ENCODE measurements around the gene SLC5A7.

Gene SLC5A7

DNA sequence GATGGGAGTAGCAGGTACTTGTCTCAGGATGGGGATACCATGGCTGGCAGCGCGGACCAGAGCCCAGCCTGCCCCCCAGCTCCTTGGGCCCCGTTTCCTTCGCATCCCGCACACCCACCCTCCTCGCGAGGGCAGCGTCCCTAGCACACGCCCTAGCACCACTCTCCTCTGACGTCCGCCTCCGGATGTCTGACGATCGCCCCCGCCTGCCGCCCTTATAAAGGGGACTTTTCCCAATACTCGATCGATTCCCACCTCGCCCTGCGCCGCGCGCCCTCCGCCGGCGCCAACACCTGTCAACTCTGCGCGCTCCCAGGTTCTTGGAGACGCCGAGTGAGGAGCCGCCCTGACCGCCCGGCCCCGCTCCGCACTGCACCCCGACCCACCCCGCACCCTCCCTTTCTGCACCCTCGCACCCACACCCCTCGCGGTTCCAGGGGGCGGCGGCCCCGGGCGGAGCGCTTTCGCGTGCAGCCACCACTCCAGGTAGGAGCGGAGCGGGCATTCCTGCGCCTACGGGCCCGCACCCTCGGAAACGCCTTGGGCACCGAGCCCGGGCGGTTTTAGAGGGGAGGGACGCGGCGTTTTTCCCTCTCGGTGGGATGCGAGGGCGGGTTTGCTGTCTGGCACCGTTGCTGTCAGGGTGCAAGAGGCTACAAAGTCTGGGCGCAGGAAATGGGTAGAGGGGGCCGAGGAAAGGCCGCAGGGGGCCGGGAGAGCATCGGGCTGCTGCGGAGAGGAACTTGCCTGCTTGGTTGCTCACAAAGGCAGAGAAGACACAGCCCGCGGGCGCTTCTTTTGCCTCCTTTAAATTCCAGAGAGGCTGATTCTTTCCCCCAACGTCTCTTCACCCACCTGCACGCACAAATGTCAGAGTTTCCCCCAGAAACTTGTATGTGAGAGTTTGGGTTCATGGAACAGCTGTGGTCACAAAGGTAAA, at the start of gene SLC5A7:
Gene SLC5A7 (plus strand): TSS at position 247 of the 940 bp plus-strand sequence. CDS start 1,632 bp downstream, outside the sequence.
- DNase-seq (ENCODE audit: low read depth in 1 of 2, low spot score in 1 of 2): no peak

DNA sequence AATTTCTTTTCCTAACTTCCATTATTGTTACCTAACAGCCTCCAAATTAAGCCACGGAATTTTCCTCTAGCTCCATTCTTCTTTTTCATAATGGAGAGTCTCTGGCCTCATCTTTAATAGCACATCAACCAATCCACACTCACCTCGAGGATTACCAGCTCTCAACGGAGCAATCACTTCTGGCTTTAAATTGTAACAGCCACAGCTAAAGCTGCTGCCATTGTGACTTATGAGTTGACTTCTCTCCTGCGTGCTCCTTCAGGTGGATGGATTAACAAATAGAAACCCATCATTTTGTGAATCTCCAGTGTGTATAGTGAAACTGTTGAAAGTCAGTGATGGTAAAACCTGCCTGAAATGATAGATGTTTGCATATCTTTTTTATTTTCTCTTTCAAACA, 24.9 kb upstream of the SLC5A7 start:
- no peak for DNase-seq (ENCODE audit: low read depth in 1 of 2, low spot score in 1 of 2)

DNA sequence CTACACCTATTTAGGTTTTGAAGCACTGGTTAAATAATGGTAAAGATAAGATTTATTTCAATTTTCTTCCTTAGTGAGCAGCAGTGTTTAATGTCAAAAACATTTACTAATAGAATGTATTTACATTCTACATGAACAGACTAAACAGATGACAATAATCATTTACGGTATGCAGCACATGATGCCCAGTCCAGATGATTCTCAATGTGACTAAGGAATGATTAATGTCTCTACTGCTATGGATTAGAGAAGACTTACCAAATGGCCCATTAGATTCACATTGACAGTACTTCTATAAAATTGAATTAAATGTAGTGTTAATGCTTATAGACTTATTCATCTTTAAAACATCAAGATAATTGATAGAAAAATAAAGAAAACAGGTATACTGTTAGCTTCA, 22.1 kb upstream of the SLC5A7 start:
- DNase-seq (ENCODE audit: low read depth in 1 of 2, low spot score in 1 of 2): no peak

DNA sequence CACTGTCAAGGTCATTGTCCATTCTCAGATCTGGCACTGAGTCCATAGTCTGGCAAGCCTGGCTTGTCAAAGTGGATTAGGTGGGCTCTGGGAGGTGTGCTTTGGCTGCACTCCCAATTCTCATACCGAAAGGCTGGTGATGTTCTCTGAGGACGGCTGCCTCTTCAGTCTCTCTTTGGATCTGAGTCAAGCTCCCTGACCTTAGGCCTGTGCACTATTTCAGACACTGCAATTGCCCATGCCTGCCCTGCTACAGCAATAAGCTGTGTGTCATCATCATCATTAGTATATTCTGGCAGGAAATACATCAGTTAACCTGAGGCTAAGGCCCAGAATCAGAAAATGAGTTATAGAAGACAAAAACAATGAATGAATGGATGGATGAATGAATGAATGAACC, 1.6 kb upstream of the SLC5A7 start:
- DNase-seq (ENCODE audit: low read depth in 1 of 2, low spot score in 1 of 2): no peak

DNA sequence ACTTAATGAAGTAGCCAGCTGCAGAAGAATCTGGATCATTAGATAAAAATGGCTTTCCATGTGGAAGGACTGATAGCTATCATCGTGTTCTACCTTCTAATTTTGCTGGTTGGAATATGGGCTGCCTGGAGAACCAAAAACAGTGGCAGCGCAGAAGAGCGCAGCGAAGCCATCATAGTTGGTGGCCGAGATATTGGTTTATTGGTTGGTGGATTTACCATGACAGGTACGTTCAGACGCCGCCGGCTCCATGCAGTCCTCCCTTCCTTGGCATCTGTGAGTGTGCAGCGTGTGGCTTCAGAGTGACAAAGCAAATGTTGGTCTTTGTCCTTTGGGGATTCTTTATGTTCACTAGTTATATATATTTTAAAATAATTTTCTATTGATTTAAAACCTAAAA, 1.8 kb downstream of the SLC5A7 start:
- DNase-seq (ENCODE audit: low read depth in 1 of 2, low spot score in 1 of 2): no peak

DNA sequence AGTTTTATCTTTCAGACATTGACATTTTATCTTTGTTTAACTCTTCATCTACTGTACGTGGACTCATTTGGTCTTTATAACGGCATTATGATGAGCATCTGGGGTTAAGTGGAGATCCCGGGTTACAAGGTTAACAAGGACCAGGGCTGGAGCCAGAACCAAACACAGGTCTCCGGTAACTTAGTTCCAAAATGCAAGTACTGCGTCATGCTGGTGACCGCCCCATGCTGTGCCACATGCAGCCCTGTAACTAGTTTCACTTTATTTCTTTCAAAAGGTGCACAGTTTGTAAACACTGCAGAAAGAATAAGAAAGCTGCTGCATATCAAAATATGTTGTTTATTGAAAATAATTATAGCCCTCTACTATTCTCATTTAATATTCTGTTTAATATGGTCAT, 3.1 kb downstream of the SLC5A7 start:
- DNase-seq (ENCODE audit: low read depth in 1 of 2, low spot score in 1 of 2): no peak

DNA sequence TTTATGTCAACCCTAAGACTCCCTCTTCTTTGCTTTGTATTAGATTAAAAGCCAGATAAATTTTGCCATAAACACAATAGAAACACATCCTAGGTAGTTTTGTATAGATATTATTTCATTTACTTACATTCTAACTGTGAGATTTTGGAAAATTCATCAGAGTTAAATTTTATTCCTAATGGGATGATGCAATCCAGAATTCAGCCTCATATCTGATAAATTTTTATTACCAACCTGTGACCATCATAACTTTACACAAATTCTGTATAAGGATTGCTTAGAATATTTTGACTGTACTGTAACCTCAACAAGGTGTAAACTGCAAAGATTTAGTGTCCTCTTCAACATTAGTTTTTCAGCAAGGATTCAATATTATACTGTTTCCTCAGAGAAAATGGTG, 4.4 kb downstream of the SLC5A7 start:
- DNase-seq (ENCODE audit: low read depth in 1 of 2, low spot score in 1 of 2): no peak

DNA sequence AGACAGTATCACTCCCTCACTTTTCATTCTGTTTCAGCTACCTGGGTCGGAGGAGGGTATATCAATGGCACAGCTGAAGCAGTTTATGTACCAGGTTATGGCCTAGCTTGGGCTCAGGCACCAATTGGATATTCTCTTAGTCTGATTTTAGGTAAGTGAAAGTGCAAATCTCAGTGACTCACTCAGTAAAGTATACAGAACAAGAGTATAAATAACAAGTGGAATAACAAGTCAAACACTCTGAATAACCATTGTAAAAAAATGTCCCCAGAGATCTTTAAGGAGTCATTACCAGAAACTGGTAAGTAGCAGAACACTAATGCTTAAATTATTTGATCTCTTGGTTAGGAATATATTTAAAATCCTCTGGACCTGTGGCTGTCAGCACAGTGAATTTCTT, 5.7 kb downstream of the SLC5A7 start:
- DNase-seq (ENCODE audit: low read depth in 1 of 2, low spot score in 1 of 2): no peak

DNA sequence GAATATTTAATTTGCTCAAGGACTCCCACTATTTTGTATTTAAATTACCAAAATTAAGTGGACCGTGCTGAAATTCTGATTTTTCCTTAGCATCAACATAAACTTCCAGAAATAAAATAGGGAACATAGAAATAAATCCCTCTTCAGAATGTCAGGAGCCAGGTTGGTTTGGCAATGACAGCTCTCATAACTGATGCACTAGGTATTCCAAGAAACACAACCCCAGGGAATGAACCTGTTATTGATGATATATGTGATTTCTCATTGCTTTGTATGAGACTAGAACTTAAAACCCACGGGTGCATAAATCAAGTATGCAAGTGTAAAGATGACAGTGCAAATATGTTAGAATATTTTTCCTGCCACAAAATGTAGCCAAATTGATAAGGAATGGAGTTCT, 12.8 kb downstream of the SLC5A7 start:
- DNase-seq (ENCODE audit: low read depth in 1 of 2, low spot score in 1 of 2): no peak

DNA sequence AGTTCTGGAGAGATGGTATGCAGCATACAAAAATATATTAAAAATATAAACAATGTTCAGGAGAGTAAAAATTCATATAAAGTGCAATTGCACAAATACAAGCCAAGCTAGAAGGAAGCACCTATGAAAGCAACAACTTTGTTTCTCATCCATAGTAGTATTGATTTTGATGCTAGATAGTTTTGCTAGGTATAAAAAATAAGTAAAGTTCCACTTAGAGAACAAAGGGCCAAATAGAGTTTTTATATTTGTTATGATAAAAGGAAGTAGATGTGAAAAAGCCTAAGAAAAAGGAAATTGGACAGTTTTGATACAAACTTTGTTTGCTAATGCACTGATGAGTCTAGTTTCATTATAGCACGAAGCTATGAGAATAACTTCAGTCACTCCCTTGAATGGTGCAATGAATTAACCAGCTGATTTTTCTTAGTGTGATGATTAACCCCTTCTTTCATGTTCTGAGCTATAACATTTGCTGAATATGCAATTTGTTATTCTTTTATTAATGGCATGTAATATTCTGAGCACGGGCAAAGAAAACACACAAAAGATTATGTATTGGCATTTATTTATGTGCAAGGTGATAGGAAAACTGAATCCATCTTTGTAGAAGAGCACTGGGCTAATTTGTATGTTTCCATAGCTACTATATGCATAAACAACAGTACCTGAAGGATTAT, 24.7 kb downstream of the SLC5A7 start:
- DNase-seq (ENCODE audit: low read depth in 1 of 2, low spot score in 1 of 2): no peak

DNA sequence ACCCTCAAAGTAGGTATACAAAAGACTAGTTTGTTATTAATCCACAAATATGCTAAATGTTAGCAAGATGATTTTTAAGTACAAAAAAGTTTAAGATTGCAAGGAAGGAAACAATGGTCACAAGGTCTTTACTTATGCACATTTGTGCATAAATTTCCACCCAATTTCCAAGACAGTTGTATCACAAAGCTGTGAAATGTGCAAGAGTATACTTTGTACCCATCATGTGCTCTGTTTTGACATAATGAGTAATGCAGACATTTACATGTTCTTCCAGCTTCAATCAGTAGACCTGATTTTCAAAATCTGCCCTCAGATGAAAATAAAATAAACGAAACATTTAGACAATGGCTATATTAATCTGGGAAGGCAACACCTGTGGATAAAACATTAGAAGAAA, 27.0 kb downstream of the SLC5A7 start:
- DNase-seq (ENCODE audit: low read depth in 1 of 2, low spot score in 1 of 2): no peak

DNA sequence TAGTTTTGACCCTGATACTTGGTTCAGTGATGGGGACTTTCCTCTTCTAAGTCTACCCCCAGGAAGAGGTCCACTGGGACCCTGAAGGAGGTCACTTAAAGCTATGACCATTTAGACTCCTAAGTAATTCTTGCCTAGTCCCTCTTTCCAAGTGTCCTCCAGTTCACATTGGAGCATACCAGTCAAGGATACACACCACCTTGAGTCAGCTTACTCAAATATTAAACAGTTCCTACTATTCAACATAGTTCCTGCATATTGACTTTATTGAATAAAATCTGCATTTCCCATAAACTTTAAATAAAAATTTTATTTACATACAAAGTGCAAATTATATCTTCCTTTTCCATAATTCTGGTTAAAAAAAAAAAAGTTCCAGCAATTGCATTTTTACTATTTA, 36.3 kb downstream of the SLC5A7 start:
- no peak for DNase-seq (ENCODE audit: low read depth in 1 of 2, low spot score in 1 of 2)

DNA sequence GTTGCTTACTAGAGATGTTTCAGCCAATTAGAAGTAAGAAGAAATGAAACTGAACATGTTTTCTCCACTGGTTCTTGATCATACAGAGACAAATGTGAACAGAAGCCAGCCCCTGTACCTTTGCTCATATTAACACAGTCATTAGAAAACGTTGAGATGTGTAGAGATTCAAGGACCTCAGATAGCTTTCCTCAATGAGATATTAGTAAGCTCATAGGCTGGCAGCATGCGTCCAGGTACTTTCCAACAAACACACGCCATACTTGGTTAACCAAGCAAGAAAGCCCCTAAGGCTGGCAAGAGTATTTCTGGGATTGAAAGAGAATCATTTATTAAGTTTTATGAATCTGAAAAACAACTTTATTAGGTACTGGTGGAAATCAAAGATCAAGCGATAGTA, 37.5 kb downstream of the SLC5A7 start:
- no peak for DNase-seq (ENCODE audit: low read depth in 1 of 2, low spot score in 1 of 2)

DNA sequence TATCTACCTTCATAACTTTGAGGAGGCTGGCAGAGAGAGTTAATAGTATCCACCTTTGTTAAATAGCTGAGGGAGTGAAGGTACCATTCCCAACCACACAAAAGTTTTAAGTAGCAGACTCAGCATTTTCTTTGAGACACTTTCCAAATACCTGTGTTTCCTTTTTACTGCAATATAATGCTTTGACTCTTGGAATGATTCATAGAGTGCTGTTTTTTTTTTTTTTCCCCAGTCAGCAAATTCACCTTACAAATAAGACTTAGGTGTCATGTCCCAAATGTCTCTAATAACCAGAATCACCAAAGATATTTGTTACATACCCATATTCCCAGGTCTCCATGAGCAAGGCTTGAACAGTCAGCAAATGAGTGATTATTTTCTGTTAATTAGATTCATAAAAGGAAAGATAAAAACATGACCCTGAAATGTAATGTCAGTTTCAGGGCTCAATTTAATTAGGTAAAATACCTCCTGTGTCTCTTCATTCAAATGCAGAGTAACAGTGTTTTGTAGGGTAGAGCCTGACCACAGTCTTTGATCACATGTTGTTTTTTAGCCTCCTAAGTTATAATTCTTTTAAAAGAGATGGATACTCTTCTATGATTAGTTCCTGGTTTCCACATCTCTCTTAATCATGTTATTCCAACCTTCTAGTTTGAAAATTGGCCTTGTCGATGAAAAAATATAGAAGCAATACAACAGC, 39.9 kb downstream of the SLC5A7 start:
- no peak for DNase-seq (ENCODE audit: low read depth in 1 of 2, low spot score in 1 of 2)

DNA sequence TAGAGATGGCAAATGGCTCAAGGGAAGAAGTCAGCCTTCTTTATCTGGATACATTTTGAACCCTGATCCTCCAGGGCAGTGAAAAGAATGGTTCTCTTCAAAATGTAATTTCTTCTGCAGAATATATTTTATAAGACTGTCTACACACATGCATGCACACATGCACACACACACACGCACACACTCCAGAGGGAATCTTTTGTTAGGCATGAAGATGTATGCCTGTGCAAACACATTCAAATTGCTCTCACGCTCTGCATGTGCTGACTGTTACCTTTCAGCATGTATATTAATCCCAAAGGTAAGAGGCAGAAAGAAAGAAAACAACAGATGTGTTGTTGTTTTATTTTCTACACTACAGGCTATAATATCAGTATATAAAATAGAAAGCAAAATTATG, 43.2 kb downstream of the SLC5A7 start:
- no peak for DNase-seq (ENCODE audit: low read depth in 1 of 2, low spot score in 1 of 2)

DNA sequence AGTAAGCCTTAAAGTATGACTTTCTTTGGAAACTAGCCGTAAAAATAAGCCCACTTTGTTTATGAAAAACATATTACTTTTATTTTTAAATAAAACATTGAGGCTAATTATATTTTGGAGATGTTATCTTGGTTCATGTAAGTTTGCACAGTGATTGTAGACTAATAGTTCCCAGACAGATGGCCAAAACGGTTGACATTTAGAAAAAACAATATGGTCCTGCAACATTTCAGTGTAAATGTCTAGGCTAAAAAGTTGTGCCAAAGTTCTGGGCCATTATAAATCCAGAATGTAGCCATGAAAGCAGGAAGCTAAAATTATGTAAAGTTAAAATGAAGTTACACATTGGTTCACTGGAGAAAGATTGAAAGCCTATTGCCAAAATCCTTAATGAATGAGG, 43.6 kb downstream of the SLC5A7 start:
- no peak for DNase-seq (ENCODE audit: low read depth in 1 of 2, low spot score in 1 of 2)

DNA sequence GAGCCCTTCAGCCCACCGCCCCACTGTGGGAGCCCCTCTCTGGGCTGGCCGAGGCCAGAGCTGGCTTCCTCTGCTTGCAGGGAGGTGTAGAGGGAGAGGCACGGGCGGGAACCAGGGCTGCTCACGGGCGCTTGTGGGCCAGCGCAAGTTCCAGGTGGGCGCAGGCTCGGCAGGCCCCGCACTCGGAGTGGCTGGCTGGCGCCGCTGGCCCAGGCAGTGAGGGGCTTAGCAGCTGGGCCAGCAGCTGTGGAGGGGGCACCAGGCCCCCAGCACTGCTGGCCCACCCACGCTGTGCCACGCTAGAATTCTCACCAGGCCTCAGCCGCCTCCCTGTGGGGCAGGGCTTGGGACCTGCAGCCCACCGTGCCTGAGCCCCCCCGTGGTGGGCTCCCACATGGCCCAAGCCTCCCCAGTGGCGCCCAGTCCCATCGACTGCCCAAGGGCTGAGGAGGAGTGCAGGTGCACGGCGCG, 45.2 kb downstream of the SLC5A7 start:
- no peak for DNase-seq (ENCODE audit: low read depth in 1 of 2, low spot score in 1 of 2)

DNA sequence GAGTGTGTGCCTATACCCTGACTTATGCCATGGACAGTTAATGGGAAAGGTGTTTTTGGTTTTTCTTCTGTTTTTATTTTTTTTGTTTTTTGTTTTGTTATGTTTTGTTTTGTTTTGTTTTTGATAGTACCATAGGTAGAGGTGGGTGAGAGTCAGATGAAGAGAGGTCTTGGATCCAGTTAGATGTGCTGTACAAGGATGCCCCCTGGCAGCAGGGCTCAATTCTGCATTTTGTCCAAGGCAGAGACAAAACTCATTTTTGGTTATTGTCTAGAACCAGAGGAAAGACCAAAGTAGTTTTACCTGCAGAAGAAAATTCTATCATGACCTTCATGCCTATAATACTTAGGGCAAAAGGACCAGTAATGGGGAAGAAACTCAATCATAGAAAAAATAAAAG, 48.5 kb downstream of the SLC5A7 start:
- no peak for DNase-seq (ENCODE audit: low read depth in 1 of 2, low spot score in 1 of 2)

DNA sequence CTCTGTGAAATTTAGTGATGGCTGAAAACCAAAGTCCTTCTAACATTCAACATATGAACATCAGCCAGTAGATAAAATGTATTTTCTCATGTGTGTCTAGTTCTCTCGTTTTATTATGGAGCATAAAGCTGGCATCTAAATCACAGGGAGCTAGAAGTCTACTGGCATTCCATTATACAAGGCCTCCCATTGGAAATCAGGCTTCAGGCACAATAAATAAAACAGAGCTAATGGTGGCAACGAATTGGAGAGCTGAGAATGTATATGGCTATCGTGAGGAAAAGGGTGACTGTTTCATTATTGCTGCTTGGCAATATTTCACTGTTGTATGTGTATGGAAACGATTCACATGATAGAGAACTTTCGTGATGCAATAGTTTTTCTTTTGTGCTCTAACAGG, 62.4 kb downstream of the SLC5A7 start:
- DNase-seq (ENCODE audit: low read depth in 1 of 2, low spot score in 1 of 2): no peak

DNA sequence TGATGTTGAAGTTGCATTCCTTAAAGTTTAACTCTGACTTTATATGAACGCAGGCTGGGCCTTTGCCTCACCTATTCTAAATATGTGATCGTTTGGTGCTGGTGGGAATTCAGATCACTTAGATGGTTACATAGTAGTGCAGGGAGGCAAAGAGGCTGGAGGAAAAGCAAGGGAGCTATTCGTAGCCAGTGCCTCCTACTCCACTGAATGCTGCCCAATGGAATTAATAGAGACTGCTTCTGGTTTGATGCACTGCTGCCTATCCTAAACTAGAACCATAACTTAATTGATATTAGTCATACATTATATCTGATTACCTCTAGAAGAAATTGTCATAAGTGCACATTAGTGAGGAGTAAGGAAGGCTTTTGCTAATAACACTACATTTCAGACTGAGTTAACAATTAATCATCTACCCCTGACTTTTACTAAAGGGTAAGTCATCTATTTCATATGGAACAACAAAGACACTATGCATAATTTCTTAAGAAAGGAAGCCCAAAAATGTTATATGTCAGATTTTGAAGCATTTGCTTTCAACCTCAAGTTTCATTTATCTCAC, 72.3 kb downstream of the SLC5A7 start:
- no peak for DNase-seq (ENCODE audit: low read depth in 1 of 2, low spot score in 1 of 2)

DNA sequence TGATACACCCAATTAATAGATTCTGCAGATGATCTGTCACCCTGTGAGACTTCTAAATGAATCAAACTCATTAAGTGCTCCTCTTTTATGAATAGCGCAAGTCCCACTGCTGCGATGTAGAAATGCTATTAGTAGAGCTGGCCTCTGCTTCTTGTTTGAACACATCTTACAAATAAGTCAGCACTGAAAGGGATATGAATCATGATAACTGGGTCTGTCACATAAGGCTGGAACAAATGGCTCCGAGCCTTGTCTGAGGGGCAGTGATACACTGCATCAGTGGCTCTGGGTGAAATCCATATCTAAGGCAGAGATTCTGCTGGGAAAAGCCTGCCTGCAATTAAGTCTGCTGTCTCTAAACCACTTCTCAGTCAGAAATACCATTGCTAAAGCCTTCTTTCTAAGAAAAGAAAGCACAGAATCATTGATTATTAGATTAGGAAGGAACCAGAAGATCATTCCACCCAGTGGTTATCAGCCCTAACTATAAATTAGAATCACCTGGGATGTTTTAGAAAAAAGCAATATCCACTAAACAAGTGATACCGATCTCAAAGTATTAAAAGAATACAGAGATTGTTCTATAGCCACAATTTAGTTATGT, 75.2 kb downstream of the SLC5A7 start:
- no peak for DNase-seq (ENCODE audit: low read depth in 1 of 2, low spot score in 1 of 2)
